ENCODE measurements around the gene BTF3. TPM values are rescaled to one million over a fixed set of nuclear protein-coding genes. Genes with fewer than 3 reads are reported as not detected.

BTF3 gene
- total and polyA plus RNA-seq, 2 of the 13 experiments (the other 11 are each of a cell fraction or from before 2014, with no cell fraction given) = 557 to 698 TPM

DNA sequence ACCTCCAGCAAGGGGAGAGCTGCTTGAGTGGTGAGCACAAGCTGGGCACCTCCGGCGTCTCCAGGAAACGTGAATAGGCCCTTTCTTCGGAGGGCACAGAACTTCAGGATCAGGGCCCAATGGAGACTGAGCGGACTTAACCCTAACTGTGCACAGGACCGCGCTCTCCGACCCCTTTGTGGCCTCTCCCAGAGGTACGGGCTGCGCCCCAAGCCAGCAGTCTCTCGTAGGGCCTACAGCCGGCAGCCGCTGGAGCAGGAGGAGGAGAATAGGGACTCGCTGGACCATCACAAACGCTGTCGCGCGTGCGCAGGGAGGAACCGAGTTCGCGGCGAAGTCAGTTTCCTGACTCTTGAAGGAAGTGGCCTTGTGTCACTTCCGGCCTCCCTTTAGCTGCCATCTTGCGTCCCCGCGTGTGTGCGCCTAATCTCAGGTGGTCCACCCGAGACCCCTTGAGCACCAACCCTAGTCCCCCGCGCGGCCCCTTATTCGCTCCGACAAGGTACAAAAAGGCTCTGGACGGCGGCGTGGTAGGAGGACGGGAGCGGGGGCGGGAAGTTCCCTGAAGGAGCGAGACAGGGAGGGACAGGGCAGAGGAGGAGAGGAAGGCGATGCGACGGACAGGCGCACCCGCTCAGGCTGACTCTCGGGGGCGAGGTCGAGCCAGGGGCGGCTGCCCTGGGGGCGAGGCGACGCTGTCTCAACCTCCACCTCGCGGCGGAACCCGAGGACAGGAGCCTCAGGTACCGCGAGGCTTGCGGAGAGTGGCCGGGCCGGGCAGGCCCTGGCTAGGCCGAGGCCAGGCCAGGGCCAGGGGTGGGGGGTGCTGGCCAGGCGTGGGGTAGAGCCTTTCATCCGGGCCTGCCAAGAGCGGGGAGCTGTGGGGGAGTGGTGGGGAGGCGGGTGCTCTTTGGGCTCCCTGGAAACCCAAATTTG is at the start of gene BTF3 (continued):
- TF ChIP-seq SNAPC4 (CRISPR knock-in tag; IDR thresholded peaks at IDR 0.05) (no peak), SMC3 (IDR thresholded peaks at IDR 0.05; ENCODE audit: low read length) (no peak), ZNF160 (CRISPR knock-in tag; IDR thresholded peaks at IDR 0.05) (peak; percentile 84), ZNF709 (CRISPR knock-in tag; IDR thresholded peaks at IDR 0.05) (peak; percentile 65), HMG20B (CRISPR knock-in tag; conservative IDR thresholded peaks at IDR 0.05) (no peak), ZFYVE20 (CRISPR knock-in tag; IDR thresholded peaks at IDR 0.05; ENCODE audit: borderline replicate concordance, low read depth) (no peak), SP1 (IDR thresholded peaks at IDR 0.05) (no peak), SP1 (CRISPR knock-in tag; IDR thresholded peaks at IDR 0.05) (no peak), ZNF484 (CRISPR knock-in tag; IDR thresholded peaks at IDR 0.05; ENCODE audit: borderline replicate concordance, low read depth) (no peak; the same call in 1 of the 2 replicates), KDM5B (CRISPR knock-in tag; IDR thresholded peaks at IDR 0.05; ENCODE audit: borderline replicate concordance) (peak; percentile 83; the same call in 1 of the 2 replicates), ZNF652 (CRISPR knock-in tag; IDR thresholded peaks at IDR 0.05; ENCODE audit: borderline replicate concordance, low read depth) (no peak), SAP130 (CRISPR knock-in tag; IDR thresholded peaks at IDR 0.05; ENCODE audit: low read depth) (peak; percentile 84), NPAS2 (CRISPR knock-in tag; IDR thresholded peaks at IDR 0.05; ENCODE audit: borderline replicate concordance) (no peak), ZNF337 (CRISPR knock-in tag; IDR thresholded peaks at IDR 0.05; ENCODE audit: borderline replicate concordance, low read depth) (no peak), ZNF430 (CRISPR knock-in tag; IDR thresholded peaks at IDR 0.05) (no peak; the same call in 1 of the 2 replicates), GLMP (CRISPR knock-in tag; IDR thresholded peaks at IDR 0.05; ENCODE audit: borderline replicate concordance) (no peak), ZNF383 (CRISPR knock-in tag; IDR thresholded peaks at IDR 0.05; ENCODE audit: borderline replicate concordance) (peak; percentile 86; the same call in 1 of the 2 replicates), GATAD1 (CRISPR knock-in tag; IDR thresholded peaks at IDR 0.05) (peak; percentile 84)
- TF ChIP-seq, protein P1, sequence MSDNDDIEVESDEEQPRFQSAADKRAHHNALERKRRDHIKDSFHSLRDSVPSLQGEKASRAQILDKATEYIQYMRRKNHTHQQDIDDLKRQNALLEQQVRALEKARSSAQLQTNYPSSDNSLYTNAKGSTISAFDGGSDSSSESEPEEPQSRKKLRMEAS (IDR thresholded peaks at IDR 0.05) = peak; percentile 90
- TF ChIP-seq, protein P2, sequence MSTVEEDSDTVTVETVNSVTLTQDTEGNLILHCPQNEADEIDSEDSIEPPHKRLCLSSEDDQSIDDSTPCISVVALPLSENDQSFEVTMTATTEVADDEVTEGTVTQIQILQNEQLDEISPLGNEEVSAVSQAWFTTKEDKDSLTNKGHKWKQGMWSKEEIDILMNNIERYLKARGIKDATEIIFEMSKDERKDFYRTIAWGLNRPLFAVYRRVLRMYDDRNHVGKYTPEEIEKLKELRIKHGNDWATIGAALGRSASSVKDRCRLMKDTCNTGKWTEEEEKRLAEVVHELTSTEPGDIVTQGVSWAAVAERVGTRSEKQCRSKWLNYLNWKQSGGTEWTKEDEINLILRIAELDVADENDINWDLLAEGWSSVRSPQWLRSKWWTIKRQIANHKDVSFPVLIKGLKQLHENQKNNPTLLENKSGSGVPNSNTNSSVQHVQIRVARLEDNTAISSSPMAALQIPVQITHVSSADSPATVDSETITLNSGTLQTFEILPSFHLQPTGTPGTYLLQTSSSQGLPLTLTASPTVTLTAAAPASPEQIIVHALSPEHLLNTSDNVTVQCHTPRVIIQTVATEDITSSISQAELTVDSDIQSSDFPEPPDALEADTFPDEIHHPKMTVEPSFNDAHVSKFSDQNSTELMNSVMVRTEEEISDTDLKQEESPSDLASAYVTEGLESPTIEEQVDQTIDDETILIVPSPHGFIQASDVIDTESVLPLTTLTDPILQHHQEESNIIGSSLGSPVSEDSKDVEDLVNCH (CRISPR knock-in tag; IDR thresholded peaks at IDR 0.05) = peak; percentile 73; the same call in 1 of the 2 replicates
